Aorta (tissue), 5 donors: ENCODE measurements around the gene PODXL. TPM values are rescaled to one million over a fixed set of nuclear protein-coding genes. Genes with fewer than 3 reads are reported as not detected.

Experiments
- ATAC-seq: fragments of 200-7000 bp; cut with Tn5 transposase; one replicate; pipeline ENCODE4 v1.9.1; 2022; ENCODE audit warnings: moderate library complexity; ENCODE audit not compliant: low FRiP score
- DNase-seq, 2 donors: peaks; one replicate each; pipeline ENCODE4 v3.0.0-alpha.2; 2020
- H3K27ac ChIP-seq, 2 donors: one replicate each; pipeline ENCODE4 v1.5.1; 2013; ENCODE audit warnings: low read length in 2 of 2, mild to moderate bottlenecking in 2 of 2, moderate library complexity in 2 of 2, control low read depth in 1 of 2, inconsistent platforms in 1 of 2, low read depth in 1 of 2
- H3K27me3 ChIP-seq, 2 donors: one replicate each; pipeline ENCODE4 v1.6.1; 2013; ENCODE audit warnings: control low read depth in 1 of 2, low read length in 1 of 2, mild to moderate bottlenecking in 1 of 2, moderate library complexity in 1 of 2; ENCODE audit not compliant: insufficient read depth in 2 of 2, control insufficient read depth in 1 of 2
- H3K36me3 ChIP-seq, 2 donors: one replicate each; pipeline ENCODE4 v1.6.1; 2013; ENCODE audit warnings: control low read depth in 1 of 2, low read length in 1 of 2, mild to moderate bottlenecking in 1 of 2; ENCODE audit not compliant: insufficient read depth in 2 of 2, control insufficient read depth in 1 of 2
- H3K4me1 ChIP-seq, 2 donors: one replicate each; pipeline ENCODE4 v1.6.1; 2013; ENCODE audit warnings: low read length in 2 of 2, control low read depth in 1 of 2, mild to moderate bottlenecking in 1 of 2, moderate library complexity in 1 of 2; ENCODE audit not compliant: insufficient read depth in 2 of 2, control insufficient read depth in 1 of 2
- H3K4me3 ChIP-seq, 2 donors: one replicate each; pipeline ENCODE4 v1.5.1; 2013; ENCODE audit warnings: low read length in 2 of 2, control low read depth in 1 of 2, mild to moderate bottlenecking in 1 of 2
- H3K9me3 ChIP-seq: one replicate; pipeline ENCODE4 v1.6.1; 2013; ENCODE audit warnings: mild to moderate bottlenecking, low read length; ENCODE audit not compliant: control insufficient read depth
- WGBS, 2 donors: extraction: QIAGEN DNeasy Blood & Tissue Kit; methylation state at CpG; one replicate each; pipeline ENCODE4 v1.1.7; 2013; 5-methylcytosine and 5-hydroxymethylcytosine counted together
- intact Hi-C, 2 donors: fragments of 100-400 bp; cut with DNase I; formaldehyde crosslinking; loops; one replicate each; pipeline versions ENCODE4 v1.14.2 to v1.15.0; 2022
- long read RNA-seq, 2 donors: library from polyadenylated mRNA; unstranded; transcript quantifications; one replicate each; pipeline ENCODE4 v2.0.0, GENCODE V29; 2020 to 2021
- polyA plus RNA-seq, 2 donors: library from polyadenylated mRNA; stranded (reverse); fragments of 200-250 nt; gene quantifications; one replicate each; pipeline ENCODE4 v1.2.3, GENCODE V29; 2013
- total RNA-seq, 2 donors: library from RNA; stranded (reverse); fragmentation: NEBNext Ultra II Directional; extraction: Animal tissue kit (Norgen Biotek cat#: 25700); gene quantifications; one replicate each; pipeline ENCODE4 v1.2.1, GENCODE V29; 2021
- donor health status: healthy with polysubstance abuse.
- donor health status: Bipolar disorder and iron deficiency.
- donor health status: DM: no; HTN: no; CAD: no.
- donor health status: DM: no; HTN: no; CAD: no.
- donor health status: DM: yes; HTN: yes; CAD: no.

PODXL gene
- total RNA-seq (10 to 100 TPM; 27.3 to 55.5 TPM), polyA plus RNA-seq (1 to 10 TPM; 1.7 to 1.9 TPM)
- long read RNA-seq, donor 1, partial matches to known transcripts = 1 of 15 reads
- long read RNA-seq, donor 1, other reads (novel, unspliced or antisense) = 13 of 15 reads
- long read RNA-seq, donor 2, partial matches to known transcripts = 7 of 37 reads
- long read RNA-seq, donor 2, other reads (novel, unspliced or antisense) = 29 of 37 reads

- H3K36me3 ChIP-seq = no peaks in the 10 kb centered on the region
- H3K9me3 ChIP-seq = no peaks in the 10 kb centered on the region
- H3K27me3 ChIP-seq = no peaks in the 10 kb centered on the region
- no peak within 1 kb of the TSS for H3K27ac ChIP-seq
- peak; percentile 82 to 89 for DNase-seq
- ATAC-seq = peak; percentile 84
- WGBS, 2 donors = 0 to 1% methylated on average over 40 to 112 of the region's 112 CpGs
- peak within 1 kb of the TSS; percentile 51 to 59 for H3K4me3 ChIP-seq
- intact Hi-C loops = no loop called here
- H3K4me1 ChIP-seq = no peaks in the 10 kb centered on the region
Measured at GRCh38 chr7:131556053-131556908, at the start of gene PODXL. Gene PODXL, minus strand, starts transcription at chr7:131556628. Its CDS starts 269 bp downstream, at chr7:131556359.

- intact Hi-C loops = no loop called here
- DNase-seq = no peak
- Histone ChIP-seq H3K27me3 (no peaks in the 10 kb centered on the region), H3K4me1 (no peaks in the 10 kb centered on the region), H3K9me3 (no peaks in the 10 kb centered on the region), H3K36me3 (no peaks in the 10 kb centered on the region), H3K4me3 (no peak overlapping the region), H3K27ac (no peak overlapping the region)
- WGBS, 2 donors = 34 to 40% methylated on average over 9 of the region's 9 CpGs
- ATAC-seq = no peak
Measured at GRCh38 chr7:131605280-131605878, 49.0 kb upstream of the PODXL start.

GRCh38 chr7:131604841-131605279 lies 48.4 kb upstream of the PODXL start:
- 56 to 61% methylated on average over 7 of the region's 7 CpGs for WGBS, 2 donors
- H3K27ac ChIP-seq = no peak overlapping the region
- no peaks in the 10 kb centered on the region for H3K4me1 ChIP-seq
- DNase-seq (no peak), ATAC-seq (no peak)
- intact Hi-C loops = no loop called here
- no peaks in the 10 kb centered on the region for H3K36me3 ChIP-seq
- H3K4me3 ChIP-seq = no peak overlapping the region
- H3K27me3 ChIP-seq = no peaks in the 10 kb centered on the region
- H3K9me3 ChIP-seq = no peaks in the 10 kb centered on the region

GRCh38 chr7:131603932-131604331 lies 47.5 kb upstream of the PODXL start:
- Histone ChIP-seq H3K9me3 (no peaks in the 10 kb centered on the region), H3K27ac (no peak overlapping the region), H3K36me3 (no peaks in the 10 kb centered on the region), H3K27me3 (no peaks in the 10 kb centered on the region), H3K4me3 (no peak overlapping the region), H3K4me1 (no peaks in the 10 kb centered on the region)
- no peak for ATAC-seq
- 99 to 100% methylated on average over 2 of the region's 2 CpGs for WGBS, 2 donors
- DNase-seq = no peak
- intact Hi-C loops = no loop called here

GRCh38 chr7:131602994-131603372 lies 46.6 kb upstream of the PODXL start:
- Histone ChIP-seq H3K4me3 (no peak overlapping the region), H3K27ac (no peak overlapping the region), H3K4me1 (no peaks in the 10 kb centered on the region), H3K9me3 (no peaks in the 10 kb centered on the region), H3K27me3 (no peaks in the 10 kb centered on the region), H3K36me3 (no peaks in the 10 kb centered on the region)
- no peak for DNase-seq
- WGBS, 2 donors = 68 to 86% methylated on average over 5 of the region's 5 CpGs
- no peak for ATAC-seq
- intact Hi-C loops = no loop called here

- ATAC-seq = no peak
- H3K4me1 ChIP-seq = no peaks in the 10 kb centered on the region
- intact Hi-C loops = no loop called here
Measured at GRCh38 chr7:131602304-131602993, 46.0 kb upstream of the PODXL start.

GRCh38 chr7:131600085-131600881 lies 43.9 kb upstream of the PODXL start:
- no peak for DNase-seq
- H3K9me3 ChIP-seq = no peaks in the 10 kb centered on the region
- H3K36me3 ChIP-seq = no peaks in the 10 kb centered on the region
- no peaks in the 10 kb centered on the region for H3K27me3 ChIP-seq
- no peak overlapping the region for H3K4me3 ChIP-seq
- no peak for ATAC-seq
- no peaks in the 10 kb centered on the region for H3K4me1 ChIP-seq
- 80 to 83% methylated on average over 11 of the region's 11 CpGs for WGBS, 2 donors
- intact Hi-C loops = no loop called here
- H3K27ac ChIP-seq = no peak overlapping the region

More at GRCh38 chr7:131602304-131602993, 46.0 kb upstream of the PODXL start:
- Histone ChIP-seq H3K9me3 (no peaks in the 10 kb centered on the region), H3K4me3 (no peak overlapping the region), H3K36me3 (no peaks in the 10 kb centered on the region), H3K27ac (no peak overlapping the region), H3K27me3 (no peaks in the 10 kb centered on the region)
- no peak for DNase-seq
- 82 to 90% methylated on average over 12 of the region's 12 CpGs for WGBS, 2 donors

GRCh38 chr7:131596785-131597184 lies 40.4 kb upstream of the PODXL start:
- H3K9me3 ChIP-seq = no peaks in the 10 kb centered on the region
- ATAC-seq = no peak
- intact Hi-C loops = no loop called here

More at GRCh38 chr7:131596785-131597184, 40.4 kb upstream of the PODXL start:
- Histone ChIP-seq H3K4me3 (no peak overlapping the region), H3K27ac (no peak overlapping the region), H3K4me1 (no peaks in the 10 kb centered on the region), H3K36me3 (no peaks in the 10 kb centered on the region), H3K27me3 (no peaks in the 10 kb centered on the region)
- 92 to 96% methylated on average over 6 of the region's 6 CpGs for WGBS, 2 donors
- no peak for DNase-seq
